Liver (tissue), 9 donors: ENCODE data around the gene CCL16. TPM values are rescaled to one million over a fixed set of nuclear protein-coding genes. Genes with fewer than 3 reads are reported as not detected.
"Not testable (repeated sequence)": the region's sequence is repeated elsewhere in the genome, so short reads cannot be mapped to it uniquely, and the experiment has no call there.

Experiments used
- DNase-seq: peaks from one replicate; pipeline ENCODE4 v3.0.0-alpha.2; 2017; ENCODE audit warnings: low spot score
- H3K27ac ChIP-seq, 2 donors: one replicate each; pipeline ENCODE4 v1.7.0; 2013; ENCODE audit warnings: inconsistent platforms in 2 of 2, low read length in 2 of 2, control low read depth in 1 of 2, low read depth in 1 of 2, mild to moderate bottlenecking in 1 of 2
- H3K27me3 ChIP-seq, 4 donors: one replicate each; pipeline versions ENCODE4 v1.6.1 to v1.7.0; 2013; ENCODE audit warnings: low read length in 3 of 4, inconsistent platforms in 1 of 4, mild to moderate bottlenecking in 1 of 4, moderate library complexity in 1 of 4; ENCODE audit not compliant: control insufficient read depth in 4 of 4, insufficient read depth in 4 of 4
- H3K36me3 ChIP-seq, 4 donors: one replicate each; pipeline versions ENCODE4 v1.6.1 to v1.7.0; 2013; ENCODE audit warnings: low read length in 3 of 4, mild to moderate bottlenecking in 3 of 4, low read depth in 1 of 4, moderate library complexity in 1 of 4; ENCODE audit not compliant: control insufficient read depth in 4 of 4, insufficient read depth in 3 of 4
- H3K4me1 ChIP-seq, 4 donors: one replicate each; pipeline versions ENCODE4 v1.6.1 to v1.7.0; 2013; ENCODE audit warnings: low read length in 3 of 4, mild to moderate bottlenecking in 3 of 4, moderate library complexity in 1 of 4; ENCODE audit not compliant: control insufficient read depth in 4 of 4, insufficient read depth in 4 of 4
- H3K4me3 ChIP-seq, 3 donors: one replicate each; pipeline versions ENCODE4 v1.6.1 to v1.7.0; 2013; ENCODE audit warnings: low read length in 3 of 3, control low read depth in 1 of 3, low read depth in 1 of 3, mild to moderate bottlenecking in 1 of 3
- H3K9ac ChIP-seq, 2 donors: one replicate each; pipeline ENCODE4 v1.7.0; 2013; ENCODE audit warnings: low read length in 2 of 2, mild to moderate bottlenecking in 2 of 2, moderate library complexity in 2 of 2, control low read depth in 1 of 2, low read depth in 1 of 2
- H3K9me3 ChIP-seq, 4 donors: one replicate each; pipeline versions ENCODE4 v1.6.1 to v1.7.0; 2013; ENCODE audit warnings: low read length in 3 of 4; ENCODE audit not compliant: control insufficient read depth in 4 of 4
- ATF3 ChIP-seq: IDR thresholded peaks from 2 replicates; pipeline ENCODE4 v1.6.1; 2016; ENCODE audit warnings: antibody characterized with exemption
- CTCF ChIP-seq: fragments of 150-350 bp; IDR thresholded peaks from 2 replicates; pipeline ENCODE4 v1.5.1; 2017; ENCODE audit warnings: improper control_type of control experiment, low read depth, low read length; ENCODE audit not compliant: missing input control
- EGR1 ChIP-seq, 2 donors: IDR thresholded peaks; 2 replicates each; pipeline ENCODE4 v1.6.1; 2016 to 2018; ENCODE audit warnings: antibody characterized with exemption in 2 of 2, low read depth in 2 of 2
- FOXA1 ChIP-seq: IDR thresholded peaks from 2 replicates; pipeline ENCODE4 v1.6.1; 2016; ENCODE audit warnings: antibody characterized with exemption
- FOXA2 ChIP-seq: IDR thresholded peaks from 2 replicates; pipeline ENCODE4 v1.6.1; 2016; ENCODE audit warnings: antibody characterized with exemption
- GABPA ChIP-seq, 2 donors: IDR thresholded peaks in 1 of 2; conservative IDR thresholded peaks in 1 of 2; 2 replicates each; pipeline ENCODE4 v1.6.1; 2016; ENCODE audit warnings: antibody characterized with exemption in 2 of 2, mild to moderate bottlenecking in 1 of 2, moderate library complexity in 1 of 2
- HNF4A ChIP-seq, 2 donors: conservative IDR thresholded peaks; 2 replicates each; pipeline ENCODE4 v1.6.1; 2016; ENCODE audit warnings: antibody characterized with exemption in 2 of 2, mild to moderate bottlenecking in 2 of 2
- HNF4G ChIP-seq: IDR thresholded peaks from 2 replicates; pipeline ENCODE4 v1.6.1; 2016; ENCODE audit warnings: antibody characterized with exemption
- JUND ChIP-seq, 2 donors: IDR thresholded peaks; 2 replicates each; pipeline ENCODE4 v1.6.1; 2016; ENCODE audit warnings: antibody characterized with exemption in 2 of 2
- MAX ChIP-seq: IDR thresholded peaks from 2 replicates; pipeline ENCODE4 v1.6.1; 2016; ENCODE audit warnings: antibody characterized with exemption
- NR2F2 ChIP-seq: IDR thresholded peaks from 2 replicates; pipeline ENCODE4 v1.6.1; 2016; ENCODE audit warnings: antibody characterized with exemption
- RAD21 ChIP-seq, 2 donors: IDR thresholded peaks; 2 replicates each; pipeline ENCODE4 v1.6.1; 2016; ENCODE audit warnings: antibody characterized with exemption in 2 of 2, mild to moderate bottlenecking in 2 of 2
- RXRA ChIP-seq, 2 donors: IDR thresholded peaks; 2 replicates each; pipeline ENCODE4 v1.6.1; 2017 to 2018; ENCODE audit warnings: antibody characterized with exemption in 2 of 2, mild to moderate bottlenecking in 1 of 2
- SP1 ChIP-seq: IDR thresholded peaks from 2 replicates; pipeline ENCODE4 v1.6.1; 2018; ENCODE audit warnings: antibody characterized with exemption, mild to moderate bottlenecking
- TAF1 ChIP-seq: conservative IDR thresholded peaks from 2 replicates; pipeline ENCODE4 v1.6.1; 2016; ENCODE audit warnings: antibody characterized with exemption, mild to moderate bottlenecking
- YY1 ChIP-seq: IDR thresholded peaks from 2 replicates; pipeline ENCODE4 v1.6.1; 2016; ENCODE audit warnings: antibody characterized with exemption, mild to moderate bottlenecking
- WGBS: extraction: QIAGEN DNeasy Blood & Tissue Kit; methylation state at CpG from one replicate; pipeline ENCODE4 v1.1.7; 2013; 5-methylcytosine and 5-hydroxymethylcytosine counted together
- polyA plus RNA-seq, 2 donors: library from polyadenylated mRNA; stranded (reverse) in 1 of 2; unstranded in 1 of 2; fragments of 200-250 nt in 1 of 2; fragments of >200 nt in 1 of 2; fragmentation: Nextera tagmentation in 1 of 2; extraction: Ambion mirVana in 1 of 2; gene quantifications; one replicate each; pipeline versions ENCODE4 v1.2.1 to v1.2.3, GENCODE V29; 2013 to 2015
- total RNA-seq, 2 donors: library from RNA; depleted of rRNA; stranded (reverse); fragments of >200 nt; gene quantifications; one replicate each; pipeline ENCODE4 v1.2.3, GENCODE V29; 2014
- TF ChIP-seq, protein P1 (sequence below): IDR thresholded peaks from 2 replicates; pipeline ENCODE4 v1.6.1; 2016; ENCODE audit warnings: antibody characterized with exemption, mild to moderate bottlenecking
- donor health status: healthy.
- donor health status: healthy.
- donor health status: healthy.
- donor health status: healthy.
- donor health status: healthy.

Gene CCL16
- total and polyA plus RNA-seq, 4 donors, result 0.65 to 22.3 (median 14.9) TPM

GRCh38 chr17:35942588-35943186 lies 38.6 kb downstream of the CCL16 start:
- no peak overlapping the region for H3K9ac ChIP-seq
- no peaks in the 10 kb centered on the region for H3K36me3 ChIP-seq
- H3K4me1 ChIP-seq, result no peaks in the 10 kb centered on the region
- H3K27ac ChIP-seq, result no peak overlapping the region
- no peak overlapping the region for H3K4me3 ChIP-seq
- no peaks in the 10 kb centered on the region for H3K9me3 ChIP-seq
- WGBS, result 68% methylated on average over 9 of the region's 9 CpGs
- no peak for TF ChIP-seq YY1
- H3K27me3 ChIP-seq, result no peaks in the 10 kb centered on the region
- no peak for DNase-seq

DNA sequence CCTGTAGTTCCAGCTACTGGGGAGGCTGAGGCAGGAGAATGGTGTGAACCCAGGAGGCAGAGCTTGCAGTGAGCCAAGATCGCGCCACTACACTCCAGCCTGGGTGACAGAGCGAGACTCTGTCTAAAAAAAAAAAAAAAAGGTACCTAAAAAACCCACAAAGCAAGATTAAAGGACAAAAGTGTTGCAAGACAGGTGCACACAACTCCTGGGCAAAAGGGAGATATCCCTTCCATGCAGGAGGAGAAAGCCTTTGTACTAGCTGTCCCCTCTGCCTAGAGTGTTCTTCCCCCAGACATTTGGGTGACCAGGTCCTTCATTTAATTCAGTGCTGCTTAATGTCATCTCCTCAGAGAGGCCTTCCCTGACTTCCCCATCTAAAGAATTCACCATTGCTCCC lies 42.8 kb downstream of the CCL16 start:
- not testable (repeated sequence) for DNase-seq, H3K36me3 ChIP-seq, H3K4me1 ChIP-seq, H3K4me3 ChIP-seq, H3K9ac ChIP-seq, H3K9me3 ChIP-seq, H3K27ac ChIP-seq, H3K27me3 ChIP-seq
- 99% methylated on average over 3 of the region's 3 CpGs for WGBS

- H3K4me3 ChIP-seq, result no peak overlapping the region
- DNase-seq, result no peak
- no peak overlapping the region for H3K27ac ChIP-seq
- H3K9ac ChIP-seq, result no peak overlapping the region
- WGBS, result 93% methylated on average over 5 of the region's 5 CpGs
- no peak for TF ChIP-seq FOXA2
- TF ChIP-seq SP1, result no peak
- TF ChIP-seq CTCF, result no peak
- H3K36me3 ChIP-seq, result no peaks in the 10 kb centered on the region
- no peaks in the 10 kb centered on the region for H3K9me3 ChIP-seq
- no peaks in the 10 kb centered on the region for H3K27me3 ChIP-seq
- no peaks in the 10 kb centered on the region for H3K4me1 ChIP-seq
These were observed 45.2 kb downstream of the CCL16 start for GRCh38 chr17:35936063-35936462.

DNA sequence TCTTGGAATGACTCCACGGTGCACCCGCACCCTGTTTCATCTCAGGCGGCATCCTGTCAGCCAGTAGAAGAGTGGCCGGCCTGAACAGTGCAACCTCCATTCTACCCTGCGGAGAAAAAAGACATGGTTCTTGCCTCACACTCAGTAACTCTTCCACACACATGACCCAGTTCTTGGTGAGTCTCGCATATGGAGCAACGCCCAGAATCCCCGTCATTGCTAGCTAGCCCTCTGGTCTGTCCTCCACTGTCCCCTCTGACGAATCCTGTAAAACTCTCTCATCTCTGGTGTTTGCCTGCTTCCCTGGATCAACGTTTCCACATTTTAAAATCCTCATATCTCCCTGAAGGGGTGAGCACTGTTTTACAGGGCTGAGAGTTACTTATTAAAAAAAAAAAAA lies 46.5 kb downstream of the CCL16 start:
- no peak for DNase-seq
- WGBS, result 89% methylated on average over 10 of the region's 10 CpGs
- Histone ChIP-seq H3K36me3 (no peaks in the 10 kb centered on the region), H3K4me1 (peaks cover 6 to 10% (median 9%) of the 10 kb centered on the region in 4 donors), H3K9me3 (no peaks in the 10 kb centered on the region), H3K9ac (no peak overlapping the region), H3K27ac (no peak overlapping the region), H3K27me3 (no peaks in the 10 kb centered on the region), H3K4me3 (no peak overlapping the region)
- TF ChIP-seq CTCF (no peak), GABPA (IDR thresholded peaks at IDR 0.05 in 1 of 2, conservative IDR thresholded peaks at IDR 0.05 in 1 of 2) (no peak), SP1 (no peak), FOXA2 (no peak), JUND (IDR thresholded peaks at IDR 0.05) (no peak), MAX (no peak), RXRA (IDR thresholded peaks at IDR 0.05) (no peak), ATF3 (no peak), TAF1 (no peak), YY1 (no peak), NR2F2 (no peak), FOXA1 (no peak), EGR1 (IDR thresholded peaks at IDR 0.05; ENCODE audit: low read depth in 2 of 2) (no peak), HNF4A (conservative IDR thresholded peaks at IDR 0.05) (no peak), HNF4G (no peak), RAD21 (IDR thresholded peaks at IDR 0.05) (no peak)
- TF ChIP-seq, protein P1, sequence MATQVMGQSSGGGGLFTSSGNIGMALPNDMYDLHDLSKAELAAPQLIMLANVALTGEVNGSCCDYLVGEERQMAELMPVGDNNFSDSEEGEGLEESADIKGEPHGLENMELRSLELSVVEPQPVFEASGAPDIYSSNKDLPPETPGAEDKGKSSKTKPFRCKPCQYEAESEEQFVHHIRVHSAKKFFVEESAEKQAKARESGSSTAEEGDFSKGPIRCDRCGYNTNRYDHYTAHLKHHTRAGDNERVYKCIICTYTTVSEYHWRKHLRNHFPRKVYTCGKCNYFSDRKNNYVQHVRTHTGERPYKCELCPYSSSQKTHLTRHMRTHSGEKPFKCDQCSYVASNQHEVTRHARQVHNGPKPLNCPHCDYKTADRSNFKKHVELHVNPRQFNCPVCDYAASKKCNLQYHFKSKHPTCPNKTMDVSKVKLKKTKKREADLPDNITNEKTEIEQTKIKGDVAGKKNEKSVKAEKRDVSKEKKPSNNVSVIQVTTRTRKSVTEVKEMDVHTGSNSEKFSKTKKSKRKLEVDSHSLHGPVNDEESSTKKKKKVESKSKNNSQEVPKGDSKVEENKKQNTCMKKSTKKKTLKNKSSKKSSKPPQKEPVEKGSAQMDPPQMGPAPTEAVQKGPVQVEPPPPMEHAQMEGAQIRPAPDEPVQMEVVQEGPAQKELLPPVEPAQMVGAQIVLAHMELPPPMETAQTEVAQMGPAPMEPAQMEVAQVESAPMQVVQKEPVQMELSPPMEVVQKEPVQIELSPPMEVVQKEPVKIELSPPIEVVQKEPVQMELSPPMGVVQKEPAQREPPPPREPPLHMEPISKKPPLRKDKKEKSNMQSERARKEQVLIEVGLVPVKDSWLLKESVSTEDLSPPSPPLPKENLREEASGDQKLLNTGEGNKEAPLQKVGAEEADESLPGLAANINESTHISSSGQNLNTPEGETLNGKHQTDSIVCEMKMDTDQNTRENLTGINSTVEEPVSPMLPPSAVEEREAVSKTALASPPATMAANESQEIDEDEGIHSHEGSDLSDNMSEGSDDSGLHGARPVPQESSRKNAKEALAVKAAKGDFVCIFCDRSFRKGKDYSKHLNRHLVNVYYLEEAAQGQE, result no peak
